T-helper 9 cell (primary cell): Measurements from ENCODE around the gene RAD9A.

Experiments
- DNase-seq: peaks from one replicate; pipeline ENCODE4 v3.0.0-alpha.2; 2020

The RAD9A gene

GRCh38 chr11:67429038-67429668 is 37.4 kb downstream of the RAD9A start:
- no peak for DNase-seq

- DNase-seq: no peak
Measured at GRCh38 chr11:67429722-67430121, 37.9 kb downstream of the RAD9A start.

- DNase-seq: no peak
Measured at GRCh38 chr11:67431346-67432249, 39.8 kb downstream of the RAD9A start.

GRCh38 chr11:67432655-67433349 is 41.0 kb downstream of the RAD9A start:
- no peak for DNase-seq

- DNase-seq: no peak
Measured at GRCh38 chr11:67433536-67434394, 42.0 kb downstream of the RAD9A start.

GRCh38 chr11:67434395-67434881 is 42.7 kb downstream of the RAD9A start:
- no peak for DNase-seq

- no peak for DNase-seq
Measured at GRCh38 chr11:67435031-67435726, 43.4 kb downstream of the RAD9A start.

- DNase-seq: no peak
Measured at GRCh38 chr11:67435727-67436458, 44.1 kb downstream of the RAD9A start.

- peak; percentile 45 for DNase-seq
Measured at GRCh38 chr11:67436459-67437081, 44.8 kb downstream of the RAD9A start.

- peak; percentile 77 for DNase-seq
Measured at GRCh38 chr11:67437082-67437808, 45.5 kb downstream of the RAD9A start, which contains the start of gene PTPRCAP. Gene PTPRCAP (minus strand): TSS chr11:67437682. CDS start chr11:67437619, 63 bp downstream.

GRCh38 chr11:67437809-67438157 is 46.0 kb downstream of the RAD9A start:
- DNase-seq: no peak

GRCh38 chr11:67438158-67438902 is 46.5 kb downstream of the RAD9A start:
- DNase-seq: peak; percentile 69

- no peak for DNase-seq
Measured at GRCh38 chr11:67439321-67440228, 47.8 kb downstream of the RAD9A start.

GRCh38 chr11:67440229-67441097 is 48.7 kb downstream of the RAD9A start:
- no peak for DNase-seq

- DNase-seq: no peak
Measured at GRCh38 chr11:67441098-67441563, 49.3 kb downstream of the RAD9A start.

GRCh38 chr11:67441731-67442351 is 50.1 kb downstream of the RAD9A start:
- DNase-seq: no peak
